ENCODE measurements around the gene CPNE4. TPM values are rescaled to one million over a fixed set of nuclear protein-coding genes. Genes with fewer than 3 reads are reported as not detected.

Gene CPNE4
- total RNA-seq, 1 experiment from 2014 or later: not detected

- no peak for DNase-seq
- no peaks in the 10 kb centered on the region for H4K20me1 ChIP-seq (ENCODE audit: low read length)
- H3K9me3 ChIP-seq (ENCODE audit: low read length): no peaks in the 10 kb centered on the region
- POLR2A ChIA-PET (ENCODE audit: unreplicated experiment): no interaction called here
- no peak overlapping the region for H3K9ac ChIP-seq (ENCODE audit: low read length)
- no peaks in the 10 kb centered on the region for H3K36me3 ChIP-seq (ENCODE audit: low read depth, low read length)
- CTCF ChIA-PET: no interaction called here
- no peak overlapping the region for H3K27ac ChIP-seq (ENCODE audit: low read length)
- BruUV-seq (replicated peaks): no TSS peak
- intact Hi-C loops (cut with micrococcal nuclease): no loop called here
- H2AFZ ChIP-seq (ENCODE audit: low read length): no peak overlapping the region
- H3K4me3 ChIP-seq (ENCODE audit: low read length): no peak overlapping the region
- no peak for ATAC-seq
- H3K9me2 ChIP-seq (replicated peaks; ENCODE audit: low read length): no peaks in the 10 kb centered on the region
- peaks cover 36% of the 10 kb centered on the region for H3K4me1 ChIP-seq (ENCODE audit: insufficient read depth, low read length)
- H3K27me3 ChIP-seq (ENCODE audit: low read length): no peaks in the 10 kb centered on the region
- peaks cover 7% of the 10 kb centered on the region for H3F3A ChIP-seq (ENCODE audit: low read length, unreplicated experiment)
- no peak overlapping the region for H3K4me2 ChIP-seq (ENCODE audit: low read length)
- no peaks in the 10 kb centered on the region for H3K79me2 ChIP-seq (ENCODE audit: low read length)
- TF ChIP-seq EZH2 (IDR thresholded peaks at IDR 0.05; ENCODE audit: low read length, unreplicated experiment): no peak
- no peak for TF ChIP-seq EZH2phosphoT487 (IDR thresholded peaks at IDR 0.05; ENCODE audit: borderline replicate concordance, low read length)
- TF ChIP-seq, protein P1, sequence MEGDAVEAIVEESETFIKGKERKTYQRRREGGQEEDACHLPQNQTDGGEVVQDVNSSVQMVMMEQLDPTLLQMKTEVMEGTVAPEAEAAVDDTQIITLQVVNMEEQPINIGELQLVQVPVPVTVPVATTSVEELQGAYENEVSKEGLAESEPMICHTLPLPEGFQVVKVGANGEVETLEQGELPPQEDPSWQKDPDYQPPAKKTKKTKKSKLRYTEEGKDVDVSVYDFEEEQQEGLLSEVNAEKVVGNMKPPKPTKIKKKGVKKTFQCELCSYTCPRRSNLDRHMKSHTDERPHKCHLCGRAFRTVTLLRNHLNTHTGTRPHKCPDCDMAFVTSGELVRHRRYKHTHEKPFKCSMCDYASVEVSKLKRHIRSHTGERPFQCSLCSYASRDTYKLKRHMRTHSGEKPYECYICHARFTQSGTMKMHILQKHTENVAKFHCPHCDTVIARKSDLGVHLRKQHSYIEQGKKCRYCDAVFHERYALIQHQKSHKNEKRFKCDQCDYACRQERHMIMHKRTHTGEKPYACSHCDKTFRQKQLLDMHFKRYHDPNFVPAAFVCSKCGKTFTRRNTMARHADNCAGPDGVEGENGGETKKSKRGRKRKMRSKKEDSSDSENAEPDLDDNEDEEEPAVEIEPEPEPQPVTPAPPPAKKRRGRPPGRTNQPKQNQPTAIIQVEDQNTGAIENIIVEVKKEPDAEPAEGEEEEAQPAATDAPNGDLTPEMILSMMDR (conservative IDR thresholded peaks at IDR 0.05; ENCODE audit: low read depth, low read length): no peak
Measured at GRCh38 chr3:131900891-131901290, 133.9 kb downstream of the CPNE4 start.

DNA sequence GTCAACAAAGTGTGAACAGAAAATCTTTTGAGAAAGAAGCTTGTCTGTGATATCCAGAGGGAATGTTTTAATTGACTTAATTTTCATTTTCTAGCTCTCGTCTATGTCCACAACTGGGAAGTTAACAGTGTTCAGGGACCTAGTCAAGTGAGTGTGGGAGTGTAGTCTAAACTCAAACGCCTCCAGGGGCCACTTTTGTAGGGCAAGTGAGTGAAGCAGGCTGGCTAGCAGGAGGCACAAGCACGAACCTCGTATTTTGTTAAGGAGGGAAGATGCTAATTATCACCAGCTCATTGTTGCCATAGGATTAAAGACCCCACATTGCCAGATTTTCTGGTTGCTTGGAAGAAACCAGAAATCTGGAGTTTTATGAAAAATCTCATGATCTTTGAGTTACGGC, 135.8 kb downstream of the CPNE4 start:
- Histone ChIP-seq H3K9me3 (ENCODE audit: low read length) (no peaks in the 10 kb centered on the region), H3K4me2 (ENCODE audit: low read length) (no peak overlapping the region), H3K9ac (ENCODE audit: low read length) (no peak overlapping the region), H3K36me3 (ENCODE audit: low read depth, low read length) (no peaks in the 10 kb centered on the region), H3K27ac (ENCODE audit: low read length) (no peak overlapping the region), H3K79me2 (ENCODE audit: low read length) (no peaks in the 10 kb centered on the region), H3K4me1 (ENCODE audit: insufficient read depth, low read length) (peaks cover 29% of the 10 kb centered on the region), H3K4me3 (ENCODE audit: low read length) (no peak overlapping the region), H3K27me3 (ENCODE audit: low read length) (no peaks in the 10 kb centered on the region), H2AFZ (ENCODE audit: low read length) (no peak overlapping the region), H4K20me1 (ENCODE audit: low read length) (no peaks in the 10 kb centered on the region), H3K9me2 (replicated peaks; ENCODE audit: low read length) (no peaks in the 10 kb centered on the region), H3F3A (ENCODE audit: low read length, unreplicated experiment) (peaks cover 12% of the 10 kb centered on the region)
- CTCF ChIA-PET: no interaction called here
- no TSS peak for BruUV-seq (replicated peaks)
- TF ChIP-seq EZH2phosphoT487 (IDR thresholded peaks at IDR 0.05; ENCODE audit: borderline replicate concordance, low read length) (no peak), EZH2 (IDR thresholded peaks at IDR 0.05; ENCODE audit: low read length, unreplicated experiment) (no peak)
- TF ChIP-seq, protein P1 (conservative IDR thresholded peaks at IDR 0.05; ENCODE audit: low read depth, low read length): no peak
- ATAC-seq (no peak), DNase-seq (no peak)
- intact Hi-C loops (cut with micrococcal nuclease): no loop called here
- POLR2A ChIA-PET (ENCODE audit: unreplicated experiment): no interaction called here

GRCh38 chr3:131898346-131898745, 136.5 kb downstream of the CPNE4 start:
- Histone ChIP-seq H3K9me2 (replicated peaks; ENCODE audit: low read length) (no peaks in the 10 kb centered on the region), H3K79me2 (ENCODE audit: low read length) (no peaks in the 10 kb centered on the region), H3K4me1 (ENCODE audit: insufficient read depth, low read length) (peaks cover 23% of the 10 kb centered on the region), H4K20me1 (ENCODE audit: low read length) (no peaks in the 10 kb centered on the region), H3F3A (ENCODE audit: low read length, unreplicated experiment) (peaks cover 8% of the 10 kb centered on the region), H3K36me3 (ENCODE audit: low read depth, low read length) (no peaks in the 10 kb centered on the region), H3K9ac (ENCODE audit: low read length) (no peak overlapping the region), H3K4me2 (ENCODE audit: low read length) (no peak overlapping the region), H3K27ac (ENCODE audit: low read length) (no peak overlapping the region), H3K9me3 (ENCODE audit: low read length) (no peaks in the 10 kb centered on the region), H2AFZ (ENCODE audit: low read length) (no peak overlapping the region), H3K27me3 (ENCODE audit: low read length) (no peaks in the 10 kb centered on the region), H3K4me3 (ENCODE audit: low read length) (no peak overlapping the region)
- ChIA-PET POLR2A (ENCODE audit: unreplicated experiment) (no interaction called here), CTCF (no interaction called here)
- BruUV-seq (replicated peaks): no TSS peak
- intact Hi-C loops (cut with micrococcal nuclease): no loop called here
- TF ChIP-seq, protein P1 (conservative IDR thresholded peaks at IDR 0.05; ENCODE audit: low read depth, low read length): no peak
- no peak for TF ChIP-seq EZH2phosphoT487 (IDR thresholded peaks at IDR 0.05; ENCODE audit: borderline replicate concordance, low read length)
- no peak for TF ChIP-seq EZH2 (IDR thresholded peaks at IDR 0.05; ENCODE audit: low read length, unreplicated experiment)
- DNase-seq (no peak), ATAC-seq (no peak)
